GM19099 (cell line): ENCODE measurements around the gene VANGL2.

Source experiments
- POLR2A ChIP-seq: IDR thresholded peaks from 3 replicates; pipeline ENCODE4 v1.6.1; 2011; ENCODE audit warnings: low read depth; ENCODE audit not compliant: insufficient read length; ENCODE audit errors: extremely low read depth

VANGL2 gene

DNA sequence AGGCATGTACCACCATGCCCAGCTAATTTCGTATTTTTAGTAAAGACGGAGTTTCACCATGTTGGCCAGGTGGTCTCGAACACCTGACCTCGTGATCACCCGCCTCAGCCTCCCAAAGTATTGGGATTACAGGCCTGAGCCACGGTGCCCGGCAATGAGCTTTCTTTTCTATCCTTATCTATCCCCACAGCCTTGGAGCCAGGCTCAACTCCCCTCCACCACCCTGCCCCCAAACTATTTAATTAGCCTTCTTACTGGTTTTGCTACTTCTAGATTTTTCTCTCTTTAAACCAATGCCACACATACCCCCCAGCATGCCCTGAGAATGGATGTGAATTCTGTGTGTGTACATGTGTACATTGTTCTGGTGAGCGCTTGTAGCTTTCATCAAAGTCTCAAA, 5.7 kb upstream of the VANGL2 start:
- no peak for TF ChIP-seq POLR2A

DNA sequence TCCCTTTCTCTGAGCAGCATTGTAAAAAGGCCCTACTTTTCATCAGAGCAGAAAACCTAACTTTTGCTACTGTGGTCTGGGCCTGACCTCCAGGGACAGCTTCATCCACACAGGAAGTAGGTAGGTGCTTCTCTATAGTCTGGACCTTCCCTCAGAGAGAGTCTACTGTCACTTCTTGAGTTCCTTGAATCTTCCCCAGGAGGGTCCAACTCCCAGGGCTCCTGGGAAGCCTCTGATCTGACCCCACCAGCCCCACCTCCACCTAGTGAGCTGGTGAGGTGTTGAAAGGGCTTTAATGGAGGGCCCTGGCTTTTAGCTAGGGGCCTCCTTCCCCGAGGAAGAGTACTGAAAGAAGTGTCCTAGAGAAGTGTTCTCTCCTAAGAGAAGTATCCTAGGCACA, 2.7 kb upstream of the VANGL2 start:
- no peak for TF ChIP-seq POLR2A

DNA sequence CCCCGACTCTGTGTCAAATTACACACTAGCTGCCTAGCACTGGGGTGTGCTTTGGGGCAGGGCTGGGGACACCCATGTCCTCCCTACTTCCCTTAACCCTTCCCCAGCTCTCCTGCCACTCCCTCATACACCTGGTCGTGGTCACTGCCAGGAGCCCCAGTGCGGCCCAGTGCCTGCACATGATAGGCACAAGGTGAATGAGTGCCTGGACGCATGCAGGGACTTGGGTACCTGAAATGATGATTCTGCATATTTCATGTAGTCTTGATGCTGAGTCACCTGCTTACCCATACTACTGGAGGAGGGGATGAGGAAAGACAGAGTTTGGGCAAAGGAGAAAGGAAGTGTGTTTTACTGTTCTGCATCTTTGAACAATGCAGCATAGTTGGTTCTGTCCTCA, 1.5 kb upstream of the VANGL2 start:
- no peak for TF ChIP-seq POLR2A

DNA sequence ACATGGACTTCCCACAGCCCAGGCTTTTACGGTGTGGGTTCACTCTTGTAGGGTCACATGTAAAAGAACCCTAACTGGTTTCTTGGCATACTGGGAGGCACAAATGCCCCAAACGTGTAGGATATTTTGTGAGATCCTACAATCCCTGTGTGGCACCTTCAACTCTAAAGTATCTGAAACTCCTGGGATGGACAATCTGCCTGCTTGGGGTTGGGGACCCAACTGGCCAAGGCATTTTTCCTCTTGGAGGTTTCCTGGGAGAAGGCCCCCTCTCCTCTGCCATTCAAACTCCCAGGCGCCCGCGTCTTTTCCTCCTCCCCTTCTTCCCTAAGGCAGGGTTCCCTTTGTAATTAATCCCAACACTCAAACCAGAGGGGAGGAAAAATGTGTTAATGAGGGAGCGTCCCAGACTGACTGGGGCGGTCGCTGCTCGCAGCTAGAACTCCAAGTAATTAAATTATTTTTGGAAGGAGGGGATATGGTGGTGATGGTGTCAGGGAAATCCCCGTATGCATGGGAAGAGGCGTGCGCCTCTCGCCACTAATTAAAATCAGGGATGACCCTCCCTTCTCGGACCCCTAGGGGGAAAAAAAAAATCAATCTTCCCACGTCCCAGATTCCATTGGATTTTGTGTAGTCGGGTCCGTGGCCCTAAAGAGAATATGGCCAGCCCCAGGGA, 681 bp upstream of the VANGL2 start:
- TF ChIP-seq POLR2A = no peak

DNA sequence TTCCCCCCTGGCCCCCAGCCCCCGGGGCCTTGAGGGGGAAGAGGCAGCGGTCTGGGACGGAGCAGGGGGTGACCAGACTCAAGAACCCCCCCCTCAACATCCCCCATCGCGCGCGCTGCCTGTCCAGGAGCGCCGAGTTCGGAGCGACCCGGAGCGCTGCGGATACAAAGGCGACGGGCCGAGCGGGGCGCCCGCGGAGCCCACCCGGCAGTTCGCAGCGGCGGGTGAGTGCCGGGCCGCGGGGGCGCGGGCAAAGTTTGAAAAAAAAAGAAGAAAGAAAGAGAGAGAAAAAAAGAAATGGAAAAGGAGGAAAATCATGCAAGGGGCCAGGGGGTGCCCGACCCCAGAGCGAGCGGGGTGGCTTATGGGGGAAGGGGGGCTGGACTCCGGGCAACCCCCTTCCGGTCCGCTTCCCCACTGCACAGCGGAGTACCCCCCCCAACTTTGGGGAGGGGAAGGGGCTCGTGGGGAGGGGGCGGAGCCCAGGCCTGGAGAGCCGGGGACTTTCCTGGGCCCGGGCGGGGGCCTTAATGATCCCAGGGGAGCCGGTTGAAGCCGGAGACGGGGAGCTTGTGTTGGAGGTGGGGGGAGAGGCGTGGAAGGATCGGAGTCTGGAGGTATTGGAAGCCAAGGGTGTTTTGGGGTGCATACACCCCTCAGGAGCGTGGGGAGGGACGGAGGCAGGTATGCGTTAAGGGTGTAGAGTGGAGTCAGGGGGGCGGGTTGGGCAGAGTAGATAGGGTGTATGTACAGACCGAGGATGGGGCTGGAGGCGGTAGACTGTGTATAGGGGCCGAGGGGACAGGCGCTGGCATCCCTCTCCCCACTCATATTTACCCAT, 502 bp downstream of the VANGL2 start:
- TF ChIP-seq POLR2A = no peak

DNA sequence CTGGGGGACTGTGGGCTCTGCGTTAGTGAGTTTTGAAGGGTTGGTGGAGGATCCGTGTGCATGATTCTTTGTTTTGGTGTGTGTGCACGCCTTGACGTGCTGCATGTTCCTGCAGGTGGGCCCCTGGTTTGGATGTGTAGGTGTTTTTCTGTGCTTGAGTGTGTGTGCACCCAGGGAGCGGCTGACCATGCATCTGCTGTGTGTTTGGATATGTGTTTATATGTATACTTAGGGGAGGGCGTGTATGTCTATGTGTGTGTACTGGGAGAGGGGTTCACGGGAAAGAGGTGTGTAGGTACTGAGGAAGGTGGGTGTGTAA, 1.1 kb downstream of the VANGL2 start:
- no peak for TF ChIP-seq POLR2A

DNA sequence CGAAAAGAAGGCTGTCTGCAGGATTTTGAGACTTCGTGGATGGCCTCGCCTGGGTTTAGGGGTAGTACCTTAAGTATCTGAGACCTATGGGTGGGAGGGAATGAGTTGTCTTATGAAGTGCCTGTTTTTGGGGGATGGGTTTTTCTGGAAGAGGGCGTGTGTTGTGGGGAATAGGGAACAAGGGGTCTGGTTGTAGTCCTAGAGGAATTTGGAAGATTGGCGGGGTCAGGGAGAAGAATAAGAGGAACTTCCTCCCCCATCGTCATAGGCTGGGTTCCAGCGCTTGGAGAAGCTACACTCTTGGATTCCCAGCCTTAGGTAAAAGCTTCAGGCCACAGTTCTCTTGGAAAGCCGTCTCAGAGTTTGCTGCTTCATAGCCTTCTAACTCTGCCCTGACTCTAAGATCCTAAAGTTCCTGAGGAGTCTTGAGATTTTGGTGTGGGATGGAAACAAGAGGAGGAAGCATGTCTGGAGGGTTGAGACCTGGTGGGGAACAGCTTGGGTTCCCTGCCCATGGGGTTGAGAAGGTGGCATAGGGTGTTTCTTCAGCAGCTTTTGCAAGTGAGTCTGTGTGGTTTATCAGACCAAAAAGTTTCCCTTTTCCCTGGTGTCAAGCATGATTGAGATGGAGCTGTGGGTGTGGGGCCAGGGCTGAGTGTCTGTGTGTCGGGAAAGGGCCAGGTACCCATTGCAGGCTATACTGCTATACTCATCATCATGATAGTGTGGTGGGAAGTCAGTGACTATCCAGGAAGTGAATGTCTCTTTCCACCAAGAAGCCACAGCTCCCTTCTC, 1.8 kb downstream of the VANGL2 start:
- no peak for TF ChIP-seq POLR2A

DNA sequence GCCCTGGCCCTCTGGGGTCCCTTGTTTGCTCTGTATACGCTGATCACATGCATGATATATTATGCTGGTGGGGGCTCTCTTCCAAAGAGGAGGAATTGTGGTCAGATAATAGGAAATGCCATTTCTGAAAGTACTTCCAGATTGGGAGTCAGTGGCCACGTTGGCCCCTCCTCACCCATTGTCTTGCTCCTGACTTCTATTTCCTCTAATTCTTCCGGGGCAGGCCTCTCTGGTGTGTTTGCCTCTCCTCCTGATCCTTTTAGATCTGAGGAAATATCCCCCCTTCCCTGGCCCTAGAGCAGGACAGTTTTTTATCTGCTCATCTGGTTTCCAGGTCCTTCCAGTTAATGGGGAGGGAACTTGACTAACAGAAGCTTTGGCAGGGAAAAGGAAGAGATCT, 2.9 kb downstream of the VANGL2 start:
- TF ChIP-seq POLR2A = no peak

DNA sequence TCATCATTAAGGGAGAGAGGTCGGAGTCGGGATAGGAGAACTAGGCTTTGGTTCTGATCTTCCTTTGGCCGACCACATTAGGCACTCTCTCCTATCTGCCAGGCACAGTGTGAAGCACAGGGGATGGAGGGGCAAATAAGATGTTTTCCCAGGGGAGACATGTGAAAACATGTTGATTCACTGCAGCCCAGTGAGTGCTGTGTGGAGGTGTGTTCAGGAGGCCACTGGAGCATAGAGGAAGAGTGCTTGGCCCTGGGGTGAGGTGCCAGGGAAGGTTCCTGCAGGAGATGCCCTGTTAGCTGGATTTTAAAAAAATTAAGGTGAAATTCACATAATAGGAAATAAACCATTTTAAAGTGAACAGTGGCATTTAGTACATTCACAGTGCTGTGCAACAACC, 3.7 kb downstream of the VANGL2 start:
- no peak for TF ChIP-seq POLR2A

DNA sequence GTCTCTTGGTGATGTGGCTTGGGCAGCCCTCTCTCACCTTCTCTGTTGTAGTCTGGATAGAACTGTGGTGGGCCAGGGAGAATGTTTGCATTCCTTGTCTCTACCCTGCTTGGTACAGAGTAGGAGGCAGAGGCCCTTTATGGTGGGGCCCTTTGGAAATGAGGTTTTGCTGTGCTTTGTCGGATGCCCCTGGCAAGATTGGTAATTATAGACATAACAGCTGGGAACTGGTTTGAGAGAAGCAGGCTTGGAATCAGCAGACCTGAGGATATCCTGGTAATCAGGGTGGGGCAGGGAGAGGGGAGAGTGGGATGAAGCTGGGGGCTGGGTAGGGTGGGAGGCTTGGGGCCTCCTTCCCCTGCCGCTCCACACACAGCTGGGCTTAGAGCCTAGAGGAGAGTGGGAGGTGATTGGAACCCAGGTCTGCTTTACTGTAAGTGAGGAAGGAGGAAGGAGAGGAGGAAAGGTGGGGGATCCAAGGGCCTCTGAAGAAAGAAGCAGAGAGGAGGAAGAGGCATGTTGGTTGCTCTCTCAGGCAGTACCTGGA, 5.0 kb downstream of the VANGL2 start:
- no peak for TF ChIP-seq POLR2A

DNA sequence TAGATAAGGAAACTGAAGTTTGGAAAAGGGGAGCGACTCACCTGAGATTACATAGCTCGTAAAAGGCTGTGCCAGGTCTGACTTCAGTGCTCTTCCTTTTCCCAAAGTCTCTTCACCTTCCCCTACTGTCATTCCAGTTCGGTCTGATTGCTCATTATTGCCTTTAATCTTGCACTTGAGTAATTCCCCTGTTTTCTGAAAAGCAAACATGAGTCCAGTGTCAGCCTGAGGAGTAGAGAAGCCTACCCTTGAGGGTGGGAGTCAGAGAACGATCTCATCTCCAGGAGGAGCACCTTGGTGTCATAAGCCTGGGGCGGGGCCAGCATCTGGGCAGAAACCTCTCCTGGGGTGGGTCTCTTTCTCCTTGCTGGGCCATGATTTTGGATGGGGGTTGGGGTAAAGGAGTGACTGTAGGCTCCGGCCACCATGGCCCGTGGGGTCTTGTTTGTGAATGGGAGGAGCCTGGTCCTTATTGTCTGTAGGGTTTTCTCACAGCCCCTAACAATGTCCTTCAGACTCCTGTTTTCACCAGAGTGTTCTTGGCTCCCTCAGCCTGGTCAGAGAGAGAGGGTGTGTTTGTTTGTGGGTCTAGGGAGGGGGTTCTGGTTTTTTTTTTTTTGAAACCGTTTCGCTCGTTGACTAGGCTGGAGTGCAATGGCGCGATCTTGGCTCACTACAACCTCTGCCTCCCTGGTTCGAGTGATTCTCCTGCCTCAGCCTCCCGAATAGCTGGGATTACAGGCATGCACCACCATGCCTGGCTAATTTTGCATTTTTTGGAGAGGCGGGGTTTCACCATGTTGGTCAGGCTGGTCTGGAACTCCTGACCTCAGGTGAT, 6.0 kb downstream of the VANGL2 start:
- TF ChIP-seq POLR2A = no peak

DNA sequence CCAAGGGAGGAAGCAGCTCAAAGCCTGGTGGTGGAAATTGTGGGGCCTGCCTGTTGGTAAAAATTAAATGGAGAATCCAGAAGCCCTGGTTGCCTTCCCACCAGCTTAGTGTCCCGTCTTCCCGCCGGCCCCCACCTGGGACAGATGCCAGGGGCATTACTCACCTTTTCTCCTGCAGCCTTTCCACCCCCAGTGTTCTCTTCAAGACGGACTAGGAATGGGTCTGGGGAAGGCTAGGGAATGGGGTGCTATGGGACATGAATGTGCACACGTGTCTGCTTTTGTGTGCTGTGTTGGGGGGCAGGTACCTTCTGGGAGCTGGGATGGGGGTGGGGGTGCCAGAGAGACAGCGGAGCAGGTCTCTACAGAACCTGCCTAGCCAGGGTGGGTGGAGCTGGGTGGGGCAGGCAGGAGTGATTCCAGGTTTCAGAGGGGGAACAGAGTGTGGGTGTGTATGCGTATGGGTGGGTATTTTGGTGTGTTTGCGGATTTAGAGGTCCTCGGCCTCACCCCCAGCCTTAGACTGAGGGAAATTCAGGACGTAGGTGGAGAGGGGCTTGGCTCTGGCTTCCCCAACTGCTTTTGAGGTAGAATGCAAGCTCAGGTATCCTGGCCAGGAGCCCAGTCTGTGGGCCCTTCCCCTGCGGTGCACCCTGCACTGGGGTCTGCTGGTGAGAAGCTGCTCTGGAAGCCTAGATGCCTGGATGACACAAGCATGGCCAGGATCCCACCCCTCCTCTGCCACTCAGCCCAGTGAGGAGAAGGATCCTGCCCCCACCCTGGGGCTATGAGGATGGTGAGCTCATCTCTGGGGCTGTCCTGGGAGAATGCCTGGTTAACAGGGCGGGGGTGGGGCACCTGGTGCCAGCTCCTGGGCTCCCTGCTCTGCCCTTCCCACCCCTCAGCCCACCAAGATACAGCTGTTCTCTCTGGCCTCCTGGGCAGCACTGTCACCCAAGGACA, 7.8 kb downstream of the VANGL2 start:
- no peak for TF ChIP-seq POLR2A

DNA sequence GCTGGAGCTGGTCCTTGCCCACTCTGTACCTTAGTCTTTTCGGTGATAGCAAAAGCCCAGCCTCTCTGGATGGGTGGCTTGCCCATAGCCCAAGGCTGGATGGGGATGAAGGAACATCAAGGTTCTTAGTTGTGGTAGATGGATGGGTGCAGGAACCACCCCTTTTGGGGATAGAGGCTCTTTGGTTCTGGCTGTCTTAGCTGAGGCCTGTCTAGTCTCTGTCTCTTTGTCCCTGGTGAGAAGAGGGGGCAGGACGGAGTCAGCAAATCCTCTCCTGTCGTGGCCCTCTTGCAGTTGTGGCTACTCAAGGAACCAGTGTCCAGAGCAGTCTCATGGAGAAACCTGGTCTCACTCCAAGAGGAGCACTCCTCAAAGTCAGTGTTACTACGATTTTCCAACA, 8.5 kb downstream of the VANGL2 start:
- TF ChIP-seq POLR2A = no peak
